HG02870 (cell line): ENCODE results near the gene AMBN.
A peak's percentile ranks its signal among the peaks of the same experiment; 100 is the strongest.

Experiments
- ATAC-seq: cut with Tn5 transposase; IDR thresholded peaks from one replicate; pipeline ENCODE4 v1.9.1; 2021; ENCODE audit warnings: mild to moderate bottlenecking, moderate library complexity; ENCODE audit not compliant: unreplicated experiment

The AMBN gene

GRCh38 chr4:70591955-70592582 is at the start of gene AMBN:
AMBN (plus strand) TSS chr4:70592256; CDS start chr4:70592359, 103 bp downstream.
- no peak for ATAC-seq

- peak; percentile 63 for ATAC-seq
Measured at GRCh38 chr4:70544279-70544868, 47.7 kb upstream of the AMBN start.

GRCh38 chr4:70556856-70557255 is 35.2 kb upstream of the AMBN start:
- no peak for ATAC-seq

DNA sequence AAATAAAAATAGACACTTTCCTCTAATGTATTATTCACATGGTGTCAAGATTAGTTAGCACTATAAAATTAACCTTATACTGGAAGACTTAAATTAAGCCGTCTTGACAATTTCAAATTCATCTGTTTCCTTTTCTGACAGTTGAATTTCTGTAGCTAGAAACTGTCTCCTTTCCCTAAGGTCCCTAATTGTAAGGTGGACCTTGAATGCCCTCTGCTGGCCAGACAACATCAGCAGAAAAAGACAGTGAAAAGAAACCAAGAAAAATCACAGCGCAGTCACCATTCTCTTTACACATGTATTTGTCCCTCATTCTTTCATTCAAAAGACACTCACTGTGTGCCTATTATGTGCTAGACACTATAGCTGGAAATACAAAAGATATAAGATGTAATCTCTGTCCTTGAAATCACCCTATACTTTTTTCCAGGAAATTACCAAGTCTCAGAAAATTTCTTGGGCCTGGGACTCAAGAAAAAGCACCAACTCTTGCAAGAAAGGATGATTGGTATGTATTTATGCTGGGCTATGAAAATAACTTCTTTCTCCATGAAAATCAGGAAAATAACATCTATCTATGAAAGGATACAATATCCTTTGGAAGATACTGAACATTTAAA is 32.7 kb upstream of the AMBN start:
- ATAC-seq: peak; percentile 86

DNA sequence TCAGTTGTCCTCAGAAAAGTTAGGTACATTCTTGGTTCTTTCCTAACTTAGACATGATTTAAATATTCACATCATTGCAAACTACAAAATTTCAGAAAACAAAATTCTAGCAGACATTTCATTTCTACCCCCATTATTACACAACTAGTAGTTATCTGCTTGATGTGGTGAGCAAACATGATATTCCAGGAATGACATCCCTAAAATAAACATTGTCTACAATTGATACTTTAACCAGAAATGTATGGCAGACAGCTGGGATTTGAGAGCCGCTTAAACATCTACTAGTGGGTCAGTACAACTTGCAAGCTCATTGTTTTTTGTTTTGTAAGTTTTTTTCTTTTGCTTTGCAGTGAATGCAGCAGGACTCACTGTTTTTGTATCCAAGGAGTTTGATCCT is 32.1 kb upstream of the AMBN start:
- ATAC-seq: no peak

DNA sequence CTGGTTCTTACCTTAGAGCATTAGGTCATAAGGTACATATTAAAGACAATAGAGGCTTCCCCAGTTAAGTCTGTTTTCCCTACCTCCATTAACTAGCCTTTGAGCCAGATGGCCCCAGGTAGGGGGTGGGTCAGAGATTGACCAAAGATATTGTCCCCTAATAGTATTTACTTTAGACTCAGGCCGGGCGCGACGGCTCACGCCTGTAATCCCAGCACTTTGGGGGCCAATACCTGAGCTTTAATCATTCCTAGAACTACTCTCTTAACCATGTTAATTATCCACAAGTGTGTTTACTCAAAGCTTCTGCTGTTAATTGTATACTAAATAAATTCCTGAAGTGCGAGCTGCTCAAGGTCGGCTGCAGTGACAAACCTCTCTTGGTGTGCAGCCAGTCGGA is 28.0 kb upstream of the AMBN start:
- no peak for ATAC-seq

DNA sequence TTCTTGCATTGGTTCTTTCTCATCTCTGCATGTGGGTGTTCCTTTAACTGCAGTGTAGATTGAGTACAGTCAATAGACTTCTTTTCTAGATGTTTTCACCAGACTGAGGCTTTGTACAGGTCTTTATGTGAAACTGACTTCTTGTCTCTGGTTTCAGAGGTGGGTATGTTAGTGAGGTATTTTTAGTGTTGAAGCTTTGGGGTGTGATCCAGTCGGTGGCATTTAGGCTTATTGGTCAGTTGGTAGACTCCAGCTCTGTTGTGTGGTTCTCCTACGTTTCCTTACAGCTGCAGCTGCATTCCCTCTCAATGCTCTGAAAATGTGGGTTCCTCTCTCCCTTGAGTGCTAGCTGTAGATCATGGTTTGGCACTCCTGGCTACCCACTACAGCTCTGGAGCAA is 21.3 kb upstream of the AMBN start:
- ATAC-seq: no peak

DNA sequence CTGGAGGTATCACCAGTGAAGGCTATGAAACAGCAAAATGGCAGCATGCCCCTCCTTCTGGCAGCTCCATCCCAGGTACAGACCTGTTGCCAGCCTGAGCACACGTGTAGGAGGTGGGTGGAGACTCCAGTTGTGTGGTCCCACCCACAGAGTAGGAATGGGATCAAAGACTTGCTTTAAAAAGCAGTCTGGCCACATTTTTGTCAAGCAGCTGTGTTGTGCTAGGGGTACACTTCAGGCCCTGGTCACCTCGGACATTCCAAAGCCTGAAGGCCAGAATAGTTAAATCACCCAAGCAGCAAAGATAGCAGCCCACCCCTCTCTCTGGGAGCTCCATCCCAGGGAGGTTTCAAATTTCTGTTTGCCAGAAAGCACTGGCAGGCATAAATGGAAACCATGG is 20.3 kb upstream of the AMBN start:
- ATAC-seq: no peak

GRCh38 chr4:70575964-70576363 is 16.1 kb upstream of the AMBN start:
- ATAC-seq: no peak

- no peak for ATAC-seq
Measured at GRCh38 chr4:70577220-70577927, 14.7 kb upstream of the AMBN start.

DNA sequence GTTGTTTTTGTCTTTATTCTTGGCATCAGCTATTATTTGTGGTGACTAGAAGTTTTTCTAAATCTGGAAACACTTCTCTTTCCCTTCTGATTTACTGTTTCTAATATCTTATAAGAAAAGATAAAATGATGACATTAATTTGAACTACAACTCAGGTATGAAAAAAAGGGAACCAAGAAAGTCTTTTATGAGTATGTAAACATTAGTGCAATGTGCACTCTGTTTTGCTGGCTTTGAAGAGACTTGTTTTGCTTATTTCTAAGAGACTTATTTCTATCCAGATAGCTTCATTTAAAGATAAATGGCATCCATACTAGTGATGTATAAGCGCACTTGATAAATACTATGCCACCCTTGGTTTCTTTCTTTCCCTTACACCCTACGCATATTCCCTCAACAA is 10.1 kb upstream of the AMBN start:
- ATAC-seq: no peak

DNA sequence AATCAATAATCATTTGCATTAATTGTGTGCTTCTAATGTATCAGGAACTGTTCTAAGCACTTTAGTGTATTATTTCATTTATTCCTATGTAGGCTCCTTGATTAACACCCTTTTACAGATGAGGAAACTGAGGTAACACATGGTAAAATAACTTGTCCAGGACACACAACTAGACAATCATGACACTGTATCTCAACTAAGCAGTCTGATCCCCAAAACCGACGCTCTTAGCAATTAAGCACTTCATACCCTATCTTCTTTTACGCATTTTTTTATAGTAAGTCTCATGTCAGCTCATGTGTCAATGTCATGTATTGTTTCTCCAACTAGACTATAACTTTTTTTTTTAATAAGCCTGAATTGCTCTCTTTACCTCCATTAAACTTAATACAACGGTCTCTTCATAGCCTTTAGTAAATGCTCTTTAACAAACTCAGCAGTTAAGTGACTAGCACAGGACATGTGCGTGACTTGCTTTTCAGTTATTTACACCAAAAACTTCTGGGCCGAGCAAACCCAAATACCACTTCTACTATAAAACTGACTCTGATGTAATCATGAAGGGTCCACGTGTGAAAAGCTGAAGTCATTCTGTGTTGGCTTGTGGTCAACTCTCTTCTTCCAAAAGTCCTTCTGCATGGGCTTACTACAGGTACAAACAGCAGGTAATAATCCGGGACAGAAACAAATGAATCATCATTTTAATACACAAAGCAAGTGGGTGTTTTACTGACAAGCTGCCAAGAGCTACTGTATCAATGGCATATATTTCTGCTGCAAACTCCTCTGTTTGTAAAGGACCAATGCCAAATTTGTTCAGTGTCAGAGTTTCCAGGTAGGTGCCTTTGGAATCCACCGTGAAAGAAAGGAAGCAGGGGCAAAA is 7.9 kb upstream of the AMBN start:
- ATAC-seq: no peak

- ATAC-seq: no peak
Measured at GRCh38 chr4:70586841-70587240, 5.2 kb upstream of the AMBN start.

- ATAC-seq: peak; percentile 99
Measured at GRCh38 chr4:70589785-70590184, 2.3 kb upstream of the AMBN start.

GRCh38 chr4:70594196-70594595 is 2.1 kb downstream of the AMBN start:
- ATAC-seq: no peak

GRCh38 chr4:70600305-70600704 is 8.2 kb downstream of the AMBN start:
- no peak for ATAC-seq

DNA sequence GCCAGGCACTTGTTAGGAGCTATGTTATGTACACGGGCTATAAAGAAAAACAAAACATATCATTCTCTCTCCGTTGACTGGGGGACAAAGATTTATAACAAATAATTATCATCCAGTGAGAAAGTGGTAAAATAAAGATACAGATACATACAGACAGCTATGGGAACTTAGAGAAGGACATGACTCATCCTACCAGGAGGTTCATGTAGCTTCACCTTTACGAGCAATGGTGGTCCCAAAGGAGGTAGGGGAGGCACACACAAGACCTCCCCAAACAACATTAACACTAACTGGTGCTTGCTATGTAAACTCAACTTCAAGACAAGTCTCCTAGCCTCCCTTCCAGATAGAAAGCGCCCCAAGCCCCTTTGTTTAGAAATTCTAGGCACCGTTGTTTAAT is 8.9 kb downstream of the AMBN start:
- ATAC-seq: no peak

DNA sequence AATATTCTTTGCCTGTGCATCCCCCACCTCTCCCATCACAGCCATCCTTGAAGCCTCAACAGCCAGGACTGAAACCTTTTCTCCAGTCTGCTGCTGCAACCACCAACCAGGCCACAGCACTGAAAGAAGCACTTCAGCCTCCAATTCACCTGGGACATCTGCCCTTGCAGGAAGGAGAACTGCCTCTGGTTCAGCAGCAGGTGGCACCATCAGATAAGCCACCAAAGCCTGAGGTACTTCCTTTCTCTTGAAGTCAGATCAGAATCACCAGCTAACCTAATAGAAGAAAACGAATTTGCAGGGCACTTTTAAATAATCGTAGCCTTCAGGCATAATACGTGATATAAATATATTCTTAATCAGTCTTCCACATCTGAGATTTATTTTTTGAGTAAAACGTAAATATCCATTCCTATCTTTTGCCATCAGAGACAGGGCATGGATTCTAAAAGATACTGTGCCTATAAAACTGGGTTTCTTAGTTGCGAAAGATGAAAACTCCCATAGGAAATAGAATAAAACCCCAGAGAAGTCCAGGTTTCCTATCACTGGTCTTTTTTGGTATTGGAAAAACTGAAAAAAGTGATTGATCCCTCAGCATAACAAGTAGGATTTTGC is 9.5 kb downstream of the AMBN start:
- ATAC-seq: peak; percentile 98

DNA sequence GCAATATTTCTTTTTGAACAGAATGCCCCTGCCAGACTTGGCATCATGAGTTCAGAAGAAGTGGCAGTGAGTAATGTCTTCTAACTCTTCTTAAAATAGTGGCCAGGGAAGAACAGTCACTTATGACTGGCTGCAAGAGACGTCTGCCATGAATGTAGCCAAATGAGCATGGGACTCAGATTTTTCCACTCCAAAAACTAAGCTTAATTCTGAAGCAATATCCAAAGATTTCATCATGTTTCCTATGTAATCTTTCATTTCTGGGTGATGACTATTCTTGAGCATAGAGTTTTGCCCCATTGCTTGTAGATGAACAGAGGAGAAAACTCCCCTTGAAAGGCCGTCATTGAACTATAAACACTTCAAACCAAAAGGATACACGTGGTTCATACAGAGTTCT is 11.8 kb downstream of the AMBN start:
- no peak for ATAC-seq

DNA sequence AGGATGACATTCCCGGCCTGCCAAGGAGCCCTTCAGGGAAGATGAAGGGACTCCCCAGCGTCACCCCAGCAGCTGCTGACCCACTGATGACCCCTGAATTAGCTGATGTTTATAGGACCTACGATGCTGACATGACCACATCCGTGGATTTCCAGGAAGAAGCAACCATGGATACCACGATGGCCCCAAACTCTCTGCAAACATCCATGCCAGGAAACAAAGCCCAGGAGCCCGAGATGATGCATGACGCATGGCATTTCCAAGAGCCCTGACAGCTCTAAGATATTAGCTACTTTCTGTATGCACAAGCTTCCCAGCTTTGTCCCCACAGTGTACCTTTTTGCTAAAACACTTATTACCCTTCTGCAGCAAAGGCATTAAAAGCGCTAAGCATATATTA is 14.4 kb downstream of the AMBN start:
- no peak for ATAC-seq
